LNCaP clone FGC (cell line): ENCODE results near the gene HMGN3.

Source experiments
- DNase-seq: peaks from one replicate; pipeline ENCODE4 v3.0.0-alpha.2; 2011; ENCODE audit warnings: low read depth
- H3K4me3 ChIP-seq: 2 replicates; pipeline ENCODE4 v1.5.1; 2011; ENCODE audit warnings: mild to moderate bottlenecking, low read depth, low read length, control low read depth
- CTCF ChIP-seq: IDR thresholded peaks from 2 replicates; pipeline ENCODE4 v1.5.1; 2012; ENCODE audit warnings: mild to moderate bottlenecking; ENCODE audit not compliant: control insufficient read depth, insufficient read depth; ENCODE audit errors: extremely low read depth

HMGN3 gene

GRCh38 chr6:79170959-79171358 is 63.5 kb downstream of the HMGN3 start:
- no peak overlapping the region for H3K4me3 ChIP-seq
- peak; percentile 87 for DNase-seq
- TF ChIP-seq CTCF = no peak

- TF ChIP-seq CTCF = no peak
- H3K4me3 ChIP-seq = no peak overlapping the region
- no peak for DNase-seq
Measured at GRCh38 chr6:79170431-79170830, 64.1 kb downstream of the HMGN3 start.

GRCh38 chr6:79168695-79168980 is 65.8 kb downstream of the HMGN3 start:
- no peak for TF ChIP-seq CTCF
- DNase-seq = no peak
- H3K4me3 ChIP-seq = no peak overlapping the region

GRCh38 chr6:79167931-79168694 is 66.4 kb downstream of the HMGN3 start:
- H3K4me3 ChIP-seq = no peak overlapping the region
- no peak for TF ChIP-seq CTCF
- no peak for DNase-seq

- TF ChIP-seq CTCF = no peak
Measured at GRCh38 chr6:79159846-79160245, 74.6 kb downstream of the HMGN3 start.

GRCh38 chr6:79158856-79159516 is 75.5 kb downstream of the HMGN3 start:
- no peak for DNase-seq
- H3K4me3 ChIP-seq = no peak overlapping the region
- no peak for TF ChIP-seq CTCF

More at GRCh38 chr6:79159846-79160245, 74.6 kb downstream of the HMGN3 start:
- no peak for DNase-seq
- H3K4me3 ChIP-seq = no peak overlapping the region
